Heart right ventricle (tissue), 16 donors: ENCODE data around the gene SELENON. TPM values are rescaled to one million over a fixed set of nuclear protein-coding genes. Genes with fewer than 3 reads are reported as not detected.

ENCODE experiments used
- ATAC-seq, 8 donors: fragments of 200-7000 bp; cut with Tn5 transposase; one replicate each; pipeline ENCODE4 v1.9.1; 2020; ENCODE audit warnings: mild to moderate bottlenecking in 8 of 8, moderate library complexity in 8 of 8, moderate number of reproducible peaks in 1 of 8
- DNase-seq, 2 donors: peaks; one replicate each; pipeline ENCODE4 v3.0.0-alpha.2; 2020
- H3K27ac ChIP-seq, 10 donors: fragments of 200-600 bp; sonication (generic) in 2 of 10; one replicate each; pipeline versions ENCODE4 v1.5.0 to v1.8.0; 2020 to 2022; ENCODE audit warnings: mild to moderate bottlenecking in 3 of 10
- H3K27me3 ChIP-seq, 7 donors: fragments of 200-600 bp; one replicate each; pipeline ENCODE4 v1.8.0; 2021 to 2022; ENCODE audit warnings: mild to moderate bottlenecking in 2 of 7
- H3K36me3 ChIP-seq, 9 donors: fragments of 200-600 bp; sonication (generic) in 1 of 9; one replicate each; pipeline versions ENCODE4 v1.5.0 to v1.8.0; 2020 to 2022; ENCODE audit warnings: mild to moderate bottlenecking in 2 of 9
- H3K4me1 ChIP-seq, 9 donors: fragments of 200-600 bp; sonication (generic) in 1 of 9; one replicate each; pipeline versions ENCODE4 v1.5.0 to v1.8.0; 2020 to 2022; ENCODE audit warnings: mild to moderate bottlenecking in 4 of 9
- H3K4me3 ChIP-seq, 10 donors: fragments of 200-600 bp; sonication (generic) in 2 of 10; one replicate each; pipeline versions ENCODE4 v1.5.0 to v1.8.0; 2020 to 2022; ENCODE audit warnings: mild to moderate bottlenecking in 7 of 10, moderate library complexity in 2 of 10
- H3K9me3 ChIP-seq, 11 donors: fragments of 200-600 bp in 10 of 11; sonication (generic) in 2 of 11; one replicate each; pipeline versions ENCODE4 v1.5.0 to v1.8.0; 2013 to 2022; ENCODE audit warnings: mild to moderate bottlenecking in 2 of 11, control low read depth in 1 of 11, moderate library complexity in 1 of 11
- CTCF ChIP-seq, 9 donors: fragments of 200-600 bp; sonication (generic) in 2 of 9; IDR thresholded peaks; one replicate each; pipeline versions ENCODE4 v1.5.0 to v1.8.0; 2021 to 2022; ENCODE audit warnings: antibody characterized with exemption in 9 of 9, mild to moderate bottlenecking in 5 of 9, moderate library complexity in 1 of 9
- WGBS, 2 donors: extraction: QIAGEN DNeasy Blood & Tissue Kit; methylation state at CpG; one replicate each; pipeline ENCODE4 v1.1.7; 2013; ENCODE audit warnings: inconsistent platforms in 1 of 2; 5-methylcytosine and 5-hydroxymethylcytosine counted together
- intact Hi-C, 10 donors: fragments of 100-400 bp; cut with DNase I; formaldehyde crosslinking; loops; one replicate each; pipeline versions ENCODE4 v1.11.1 to v1.14.2; 2022
- polyA plus RNA-seq, 2 donors: library from polyadenylated mRNA; stranded (reverse); fragments of 200-250 nt; gene quantifications; one replicate each; pipeline ENCODE4 v1.2.3, GENCODE V29; 2013
- total RNA-seq, 10 donors: library from RNA; stranded (reverse); fragmentation: NEBNext Ultra II Directional in 3 of 10; extraction: Animal tissue kit (Norgen Biotek cat#: 25700) in 3 of 10; gene quantifications; one replicate each; pipeline versions ENCODE4 v1.2.1 to v1.2.4, GENCODE V29; 2021 to 2023
- donor health status: Arrhythmogenic right ventricular cardiomyopathy.
- donor health status: ischemic (EF 13 %, LVEDD 7.1; RV severe dilation, severe dysfunction).
- donor health status: healthy with polysubstance abuse.
- donor health status: DM: no; HTN: yes; CAD: no.
- donor health status: DM: no; HTN: no; CAD: no.
- donor health status: ischemic (EF 25% LVEDD 6.9; RV normal size, moderate dysfunction).
- donor health status: ischemic (EF 25% LVEDD 5.7; RV mildly dilated, moderate dysfunction).
- donor health status: healthy.
- donor health status: DM: yes; HTN: yes; CAD: no.
- donor health status: Ischemic cardiomyopathy.
- donor health status: ischemic (EF 35%, LVEDD 5.7; RV mildly dilated, moderate dysfunction).
- donor health status: nonischemic (EF 11% LVEDD 7.7; RV severe dilation, severe dysfunction).
- donor health status: DM: yes; HTN: yes; CAD: no.
- donor health status: PGD.
- donor health status: ischemic (EF 29% LVEDD 5.4; RV normal size, mild dysfunction).
- donor health status: nonischemic (EF 23%, LVEDD 6.1; RV moderate dilation, normal function).

SELENON gene
- total and polyA plus RNA-seq, 12 donors = 32.5 to 75.1 (median 44.5) TPM

- intact Hi-C loops = no loop called here
- DNase-seq = no peak
- WGBS, 2 donors = 86 to 94% methylated on average over 3 of the region's 3 CpGs
- ATAC-seq = no peak
- Histone ChIP-seq H3K27me3 (no peaks in the 10 kb centered on the region), H3K9me3 (no peaks in the 10 kb centered on the region), H3K4me3 (no peak overlapping the region), H3K36me3 (no peaks in the 10 kb centered on the region), H3K4me1 (peaks cover 0 to 9% (median 0%) of the 10 kb centered on the region in 9 donors), H3K27ac (no peak overlapping the region)
- TF ChIP-seq CTCF (IDR thresholded peaks at IDR 0.05) = no peak
Observed at GRCh38 chr1:25844536-25845337, 44.7 kb downstream of the SELENON start.

GRCh38 chr1:25845664-25846063 lies 45.7 kb downstream of the SELENON start:
- Histone ChIP-seq H3K9me3 (no peaks in the 10 kb centered on the region), H3K27me3 (no peaks in the 10 kb centered on the region), H3K36me3 (no peaks in the 10 kb centered on the region), H3K4me1 (peaks cover 0 to 9% (median 0%) of the 10 kb centered on the region in 9 donors), H3K27ac (no peak overlapping the region), H3K4me3 (no peak overlapping the region)
- 76 to 79% methylated on average over 5 of the region's 5 CpGs for WGBS, 2 donors
- no peak for TF ChIP-seq CTCF (IDR thresholded peaks at IDR 0.05)
- intact Hi-C loops = no loop called here
- DNase-seq (no peak), ATAC-seq (no peak)

GRCh38 chr1:25847929-25848328 lies 47.9 kb downstream of the SELENON start:
- intact Hi-C loops = no loop called here
- DNase-seq (no peak), ATAC-seq (no peak)
- Histone ChIP-seq H3K36me3 (no peaks in the 10 kb centered on the region), H3K27me3 (no peaks in the 10 kb centered on the region), H3K4me3 (no peak overlapping the region), H3K9me3 (no peaks in the 10 kb centered on the region), H3K4me1 (peaks cover 0 to 3% (median 0%) of the 10 kb centered on the region in 9 donors), H3K27ac (no peak overlapping the region)
- WGBS, 2 donors = 73 to 76% methylated on average over 4 of the region's 4 CpGs
- no peak for TF ChIP-seq CTCF (IDR thresholded peaks at IDR 0.05)

- Histone ChIP-seq H3K36me3 (no peaks in the 10 kb centered on the region), H3K27me3 (no peaks in the 10 kb centered on the region), H3K4me3 (no peak overlapping the region), H3K4me1 (no peaks in the 10 kb centered on the region), H3K9me3 (no peaks in the 10 kb centered on the region), H3K27ac (no peak overlapping the region)
- no peak for DNase-seq
- 61 to 73% methylated on average over 1 of the region's 1 CpG for WGBS, 2 donors
- intact Hi-C loops = no loop called here
- TF ChIP-seq CTCF (IDR thresholded peaks at IDR 0.05) = no peak
- ATAC-seq = no peak
Observed at GRCh38 chr1:25848531-25848930, 48.5 kb downstream of the SELENON start.
